Measurements from ENCODE around the gene SNCAIP. TPM values are rescaled to one million over a fixed set of nuclear protein-coding genes. Genes with fewer than 3 reads are reported as not detected.

The SNCAIP gene
- total and polyA plus RNA-seq, 8 donors = 0.45 to 10.6 (median 2.6) TPM; not detected in 1

GRCh38 chr5:122473138-122473843 lies 161.3 kb downstream of the SNCAIP start:
- H3K4me3 ChIP-seq = no peak overlapping the region
- no peak for TF ChIP-seq POLR2AphosphoS5 (IDR thresholded peaks at IDR 0.05)
- no peak for TF ChIP-seq EP300 (IDR thresholded peaks at IDR 0.05)
- no peak for TF ChIP-seq CTCF (IDR thresholded peaks at IDR 0.05)
- TF ChIP-seq POLR2A (IDR thresholded peaks at IDR 0.05) = no peak
- H3K4me1 ChIP-seq = no peaks in the 10 kb centered on the region
- H3K27ac ChIP-seq = no peak overlapping the region
- H3K9me3 ChIP-seq = no peaks in the 10 kb centered on the region
- H3K27me3 ChIP-seq = no peaks in the 10 kb centered on the region
- intact Hi-C loops (cut with DNase I; ENCODE audit: low total_unique reads) = no loop called here
- 87 to 96% (median 91%) methylated on average over 5 of the region's 5 CpGs for WGBS, 5 donors
- no peaks in the 10 kb centered on the region for H3K36me3 ChIP-seq
- DNase-seq = no peak

GRCh38 chr5:122473941-122474340 lies 161.9 kb downstream of the SNCAIP start:
- TF ChIP-seq POLR2A (IDR thresholded peaks at IDR 0.05) (no peak), CTCF (IDR thresholded peaks at IDR 0.05) (no peak), EP300 (IDR thresholded peaks at IDR 0.05) (no peak), POLR2AphosphoS5 (IDR thresholded peaks at IDR 0.05) (no peak)
- Histone ChIP-seq H3K27me3 (no peaks in the 10 kb centered on the region), H3K4me3 (no peak overlapping the region), H3K27ac (no peak overlapping the region), H3K9me3 (no peaks in the 10 kb centered on the region), H3K4me1 (no peaks in the 10 kb centered on the region), H3K36me3 (no peaks in the 10 kb centered on the region)
- DNase-seq = no peak
- intact Hi-C loops (cut with DNase I; ENCODE audit: low total_unique reads) = no loop called here
- WGBS, 5 donors = 77 to 95% (median 83%) methylated on average over 1 to 4 of the region's 4 CpGs

- WGBS, 5 donors = 43 to 77% (median 62%) methylated on average over 2 to 3 of the region's 3 CpGs
- DNase-seq = peak in 1 of 2 donors; percentile 47
- no peaks in the 10 kb centered on the region for H3K36me3 ChIP-seq
- H3K27me3 ChIP-seq = no peaks in the 10 kb centered on the region
- H3K4me1 ChIP-seq = no peaks in the 10 kb centered on the region
- intact Hi-C loops (cut with DNase I; ENCODE audit: low total_unique reads) = no loop called here
- H3K9me3 ChIP-seq = no peaks in the 10 kb centered on the region
- H3K27ac ChIP-seq = no peak overlapping the region
- TF ChIP-seq EP300 (IDR thresholded peaks at IDR 0.05) (no peak), POLR2A (IDR thresholded peaks at IDR 0.05) (no peak), CTCF (IDR thresholded peaks at IDR 0.05) (no peak), POLR2AphosphoS5 (IDR thresholded peaks at IDR 0.05) (no peak)
- no peak overlapping the region for H3K4me3 ChIP-seq
Observed at GRCh38 chr5:122478741-122479442, 166.9 kb downstream of the SNCAIP start.

- Histone ChIP-seq H3K4me1 (no peaks in the 10 kb centered on the region), H3K4me3 (no peak overlapping the region), H3K27ac (no peak overlapping the region), H3K36me3 (no peaks in the 10 kb centered on the region), H3K9me3 (no peaks in the 10 kb centered on the region), H3K27me3 (no peaks in the 10 kb centered on the region)
- 22 to 57% (median 34%) methylated on average over 1 of the region's 1 CpG for WGBS, 5 donors
- TF ChIP-seq CTCF (IDR thresholded peaks at IDR 0.05) = no peak
- TF ChIP-seq EP300 (IDR thresholded peaks at IDR 0.05) = no peak
- TF ChIP-seq POLR2AphosphoS5 (IDR thresholded peaks at IDR 0.05) = no peak
- no peak for TF ChIP-seq POLR2A (IDR thresholded peaks at IDR 0.05)
- no peak for DNase-seq
- intact Hi-C loops (cut with DNase I; ENCODE audit: low total_unique reads) = no loop called here
Observed at GRCh38 chr5:122480146-122480545, 168.1 kb downstream of the SNCAIP start.

All from stomach (tissue), 9 donors.